GM13976 (cell line): ENCODE results near the gene SMARCAL1.

Experiments used
- DNase-seq: peaks from one replicate; pipeline ENCODE4 v3.0.0; 2012; ENCODE audit warnings: low spot score
- CTCF ChIP-seq: IDR thresholded peaks from 2 replicates; pipeline ENCODE4 v1.5.1; 2012; ENCODE audit warnings: borderline replicate concordance, mild to moderate bottlenecking; ENCODE audit not compliant: insufficient read depth; ENCODE audit errors: extremely low read depth, missing control alignments, control extremely low read depth
- in situ Hi-C: fragments of 300-500 bp; cut with MboI; formaldehyde crosslinking; loops from one replicate; pipeline ENCODE4 v1.12.0; 2022; ENCODE audit warnings: low sequenced_read_pairs, mixed read lengths, inconsistent platforms; ENCODE audit not compliant: unreplicated experiment

The SMARCAL1 gene

GRCh38 chr2:216467845-216468244 is 55.6 kb downstream of the SMARCAL1 start:
- no peak for TF ChIP-seq CTCF
- no peak for DNase-seq
- in situ Hi-C loops: no loop called here

DNA sequence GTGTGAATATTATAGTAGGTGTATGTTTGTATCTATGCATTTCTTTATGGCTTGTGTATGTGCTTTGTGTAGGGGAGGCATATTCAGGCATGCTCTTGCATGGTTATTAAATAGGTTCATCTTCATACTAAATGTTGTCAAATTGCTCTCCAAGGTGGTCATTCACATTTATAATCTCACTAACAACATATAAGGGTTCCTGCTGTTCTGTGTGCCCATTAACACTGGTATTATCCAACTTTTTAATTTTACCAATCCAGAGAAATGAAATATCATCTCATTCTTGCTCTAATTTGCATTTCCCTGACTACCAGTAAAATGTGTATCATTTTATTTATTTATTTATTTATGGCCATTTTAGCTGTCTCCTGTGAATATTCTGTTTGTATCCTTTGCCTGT is 57.4 kb downstream of the SMARCAL1 start:
- DNase-seq: no peak
- in situ Hi-C loops: no loop called here
- no peak for TF ChIP-seq CTCF

DNA sequence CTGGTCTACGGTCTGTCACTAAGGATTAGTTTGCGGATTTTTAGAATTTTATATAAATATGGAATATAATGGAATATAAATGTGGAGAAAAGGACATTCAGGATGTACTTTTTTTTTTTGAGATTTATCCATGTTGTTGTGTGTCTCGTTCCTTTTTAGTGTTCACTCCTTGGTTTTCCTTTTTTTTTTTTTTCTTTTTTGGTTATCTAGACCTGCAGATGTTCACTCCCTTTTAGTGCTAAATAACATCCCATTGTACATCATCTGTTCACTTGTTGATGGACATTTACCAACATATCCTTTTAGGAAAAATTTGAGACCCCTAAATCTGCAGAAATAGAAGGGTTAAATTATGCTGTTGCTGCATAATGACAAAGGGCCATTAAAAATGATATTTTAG is 60.9 kb downstream of the SMARCAL1 start:
- TF ChIP-seq CTCF: no peak
- in situ Hi-C loops: no loop called here
- no peak for DNase-seq

GRCh38 chr2:216474925-216475670 is 62.8 kb downstream of the SMARCAL1 start:
- no peak for TF ChIP-seq CTCF
- DNase-seq: peak; percentile 44
- in situ Hi-C loops: no loop called here

DNA sequence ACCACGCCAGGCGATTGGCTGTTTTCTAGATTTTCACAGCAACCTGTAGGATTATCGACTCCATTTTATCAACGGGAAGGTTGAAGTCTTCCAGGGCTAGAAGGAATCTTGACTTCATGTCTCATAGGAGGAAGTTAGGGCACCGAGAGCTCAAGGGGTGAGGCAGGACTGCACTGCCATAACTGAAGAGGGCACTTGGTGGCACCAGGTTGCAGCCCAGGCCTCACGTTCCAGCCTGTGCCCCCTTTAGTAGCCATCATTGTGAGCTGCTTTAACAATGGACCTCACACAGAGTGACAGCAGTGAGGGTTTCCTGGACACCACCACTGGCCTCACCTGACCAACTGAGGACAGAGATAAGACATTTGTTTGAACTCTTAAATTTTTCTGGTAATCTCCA is 63.5 kb downstream of the SMARCAL1 start:
- in situ Hi-C loops: no loop called here
- no peak for DNase-seq

DNA sequence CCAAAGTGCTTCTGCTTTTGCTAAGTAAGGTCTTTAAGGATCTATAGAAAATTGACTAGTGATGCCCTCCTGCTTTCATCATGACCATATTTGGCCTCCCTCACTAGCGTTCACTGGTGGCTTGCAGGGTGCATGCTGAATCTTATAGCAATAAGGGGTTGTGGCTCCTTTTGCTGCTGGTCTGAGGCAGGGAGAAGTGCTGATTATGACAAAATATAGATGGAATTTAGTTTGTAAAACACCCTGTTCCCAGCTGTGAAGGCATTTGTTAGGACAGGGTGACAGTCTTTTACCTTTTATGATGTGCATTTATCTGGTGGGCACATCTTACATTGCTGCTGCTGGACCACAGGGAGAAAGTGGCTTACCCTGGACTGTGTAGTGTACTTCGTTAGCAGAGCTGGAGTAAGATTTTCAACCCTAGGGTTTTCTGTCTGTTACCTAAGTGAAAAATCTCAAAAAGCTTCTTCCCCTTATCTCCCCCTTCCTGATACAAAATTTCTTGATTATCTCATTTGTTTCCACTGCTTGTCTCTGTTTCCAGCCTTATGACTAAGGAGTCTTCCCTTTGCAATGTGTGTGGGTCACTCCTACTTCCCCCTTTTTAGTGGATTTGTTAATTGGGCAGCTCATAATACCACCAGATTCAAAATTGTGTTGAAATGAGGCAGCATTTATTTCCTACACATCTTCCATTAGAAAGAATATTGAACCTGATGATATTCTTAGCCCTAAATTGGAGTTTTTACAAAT is 65.2 kb downstream of the SMARCAL1 start:
- no peak for DNase-seq
- TF ChIP-seq CTCF: no peak
- in situ Hi-C loops: no loop called here

More for the DNA sequence above, 63.5 kb downstream of the SMARCAL1 start:
- no peak for TF ChIP-seq CTCF
